PC-9 (cell line): ENCODE measurements around the gene OSM.

Experiments used
- CTCF ChIP-seq: fragments of 200-600 bp; sonication (generic); conservative IDR thresholded peaks from 2 replicates; pipeline ENCODE4 v1.6.1; 2017; ENCODE audit warnings: mixed run types, antibody characterized with exemption, mild to moderate bottlenecking, moderate library complexity
- EZH2 ChIP-seq: fragments of 200-600 bp; sonication (generic); IDR thresholded peaks from 2 replicates; pipeline ENCODE4 v1.8.0; 2017; ENCODE audit warnings: antibody characterized with exemption, low read depth

GRCh38 chr22:30277547-30278344, 11.1 kb upstream of the OSM start:
- TF ChIP-seq CTCF = no peak
- no peak for TF ChIP-seq EZH2
